ENCODE data around the gene ADGRA3.

- TF ChIP-seq CTCF (IDR thresholded peaks at IDR 0.05) (no peak), POLR2A (IDR thresholded peaks at IDR 0.05) (no peak)
Measured at GRCh38 chr4:22462688-22463087, 53.2 kb downstream of the ADGRA3 start.
